AG04450 (cell line): ENCODE data around the gene NACA2. TPM values are rescaled to one million over a fixed set of nuclear protein-coding genes. Genes with fewer than 3 reads are reported as not detected.
"Not testable (repeated sequence)": the region's sequence is repeated elsewhere in the genome, so short reads cannot be mapped to it uniquely, and the experiment has no call there.

Source experiments
- CTCF ChIA-PET: fragments of 300-600, 350-600 bp; formaldehyde crosslinking; extraction: SDS; loops from one replicate; lab custom pipeline; 2022; ENCODE audit warnings: antibody characterized with exemption, inconsistent platforms; lab: Charles Lee
- POLR2A ChIA-PET: fragments of 350-600 bp; formaldehyde crosslinking; extraction: SDS; loops from one replicate; lab custom pipeline; 2021; ENCODE audit warnings: antibody characterized with exemption, inconsistent platforms; lab: Yijun Ruan, JAX
- DNase-seq: peaks from one replicate; pipeline ENCODE4 v3.0.0-alpha.2; 2011; ENCODE audit warnings: low read depth, low spot score
- H3K27ac ChIP-seq: one replicate; pipeline ENCODE4 v1.5.1; 2012; ENCODE audit warnings: low read depth, low read length, control low read depth
- H3K27me3 ChIP-seq: one replicate; pipeline ENCODE4 v1.6.0; 2012; ENCODE audit warnings: low read length; ENCODE audit not compliant: control insufficient read depth, insufficient read depth
- H3K4me3 ChIP-seq: 2 replicates; pipeline ENCODE4 v1.5.1; 2011; ENCODE audit warnings: mild to moderate bottlenecking, low read depth, low read length, control low read depth
- H3K9me3 ChIP-seq: 2 replicates; pipeline ENCODE4 v1.5.1; 2012; ENCODE audit warnings: low read length; ENCODE audit not compliant: control insufficient read depth, insufficient read depth
- polyA plus RNA-seq: library from polyadenylated mRNA; depleted of rRNA; stranded (reverse); fragments of >200 nt; gene quantifications from 2 replicates; pipeline ENCODE4 v1.2.3, GENCODE V29; 2011
- TF ChIP-seq, protein P1 (sequence below): IDR thresholded peaks from 2 replicates; pipeline ENCODE4 v1.5.1; 2011; ENCODE audit warnings: low read depth, low read length, control low read depth, inconsistent platforms

NACA2 gene
- polyA plus RNA-seq, 1 experiment, result 0.56 TPM

- ChIA-PET POLR2A (interaction anchor here (0.7 to 2.7 kb wide), 3 partner anchors 159 to 828 kb away, joined by 3 to 8 read pairs (median 3); no protein-coding TSS in a partner anchor), CTCF (interaction anchor here (0.7 to 3.2 kb wide), 21 partner anchors 8 to 854 kb away, joined by 3 to 39 read pairs (median 5); no protein-coding TSS in a partner anchor)
- TF ChIP-seq, protein P1, sequence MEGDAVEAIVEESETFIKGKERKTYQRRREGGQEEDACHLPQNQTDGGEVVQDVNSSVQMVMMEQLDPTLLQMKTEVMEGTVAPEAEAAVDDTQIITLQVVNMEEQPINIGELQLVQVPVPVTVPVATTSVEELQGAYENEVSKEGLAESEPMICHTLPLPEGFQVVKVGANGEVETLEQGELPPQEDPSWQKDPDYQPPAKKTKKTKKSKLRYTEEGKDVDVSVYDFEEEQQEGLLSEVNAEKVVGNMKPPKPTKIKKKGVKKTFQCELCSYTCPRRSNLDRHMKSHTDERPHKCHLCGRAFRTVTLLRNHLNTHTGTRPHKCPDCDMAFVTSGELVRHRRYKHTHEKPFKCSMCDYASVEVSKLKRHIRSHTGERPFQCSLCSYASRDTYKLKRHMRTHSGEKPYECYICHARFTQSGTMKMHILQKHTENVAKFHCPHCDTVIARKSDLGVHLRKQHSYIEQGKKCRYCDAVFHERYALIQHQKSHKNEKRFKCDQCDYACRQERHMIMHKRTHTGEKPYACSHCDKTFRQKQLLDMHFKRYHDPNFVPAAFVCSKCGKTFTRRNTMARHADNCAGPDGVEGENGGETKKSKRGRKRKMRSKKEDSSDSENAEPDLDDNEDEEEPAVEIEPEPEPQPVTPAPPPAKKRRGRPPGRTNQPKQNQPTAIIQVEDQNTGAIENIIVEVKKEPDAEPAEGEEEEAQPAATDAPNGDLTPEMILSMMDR, result peak; percentile 54
- no peak for DNase-seq
- Histone ChIP-seq H3K27ac (no peak overlapping the region), H3K27me3 (no peaks in the 10 kb centered on the region), H3K9me3 (no peaks in the 10 kb centered on the region), H3K4me3 (no peak overlapping the region)
Observed at GRCh38 chr17:61574542-61575351, 16.3 kb downstream of the NACA2 start.

GRCh38 chr17:61572547-61572946 lies 18.5 kb downstream of the NACA2 start:
- POLR2A ChIA-PET, result interaction anchor here (2.7 kb wide), 1 partner anchor 160 kb away, joined by 8 read pairs; no protein-coding TSS in a partner anchor
- CTCF ChIA-PET, result interaction anchor here (0.6 kb wide), 1 partner anchor 59 kb away, joined by 3 read pairs; no protein-coding TSS in a partner anchor

GRCh38 chr17:61571624-61572023 lies 19.4 kb downstream of the NACA2 start:
- no peaks in the 10 kb centered on the region for H3K9me3 ChIP-seq
- POLR2A ChIA-PET, result no interaction called here
- TF ChIP-seq, protein P1, result no peak

More at GRCh38 chr17:61572547-61572946, 18.5 kb downstream of the NACA2 start:
- not testable (repeated sequence) for H3K27ac ChIP-seq, H3K4me3 ChIP-seq, H3K27me3 ChIP-seq, H3K9me3 ChIP-seq, DNase-seq

GRCh38 chr17:61570118-61570517 lies 20.9 kb downstream of the NACA2 start:
- no peak overlapping the region for H3K27ac ChIP-seq
- no peak overlapping the region for H3K4me3 ChIP-seq
- no peaks in the 10 kb centered on the region for H3K27me3 ChIP-seq
- no peaks in the 10 kb centered on the region for H3K9me3 ChIP-seq
- POLR2A ChIA-PET, result no interaction called here
- DNase-seq, result no peak
- TF ChIP-seq, protein P1, result no peak
- CTCF ChIA-PET, result no interaction called here

More at GRCh38 chr17:61571624-61572023, 19.4 kb downstream of the NACA2 start:
- no peak for DNase-seq
- CTCF ChIA-PET, result interaction anchor here (1.1 kb wide), 1 partner anchor 20 kb away, joined by 8 read pairs; no protein-coding TSS in a partner anchor
- no peaks in the 10 kb centered on the region for H3K27me3 ChIP-seq
- no peak overlapping the region for H3K27ac ChIP-seq
- H3K4me3 ChIP-seq, result no peak overlapping the region

- H3K27ac ChIP-seq, H3K4me3 ChIP-seq, H3K27me3 ChIP-seq, CTCF ChIA-PET, H3K9me3 ChIP-seq, POLR2A ChIA-PET, DNase-seq: not testable (repeated sequence)
Observed at GRCh38 chr17:61569525-61569924, 21.5 kb downstream of the NACA2 start.
